NCI-H2171 treated with DMSO at 0.1 percent for 48 hours (cell line): ENCODE data around the gene AKR1C3.
"Not testable (repeated sequence)": the region's sequence is repeated elsewhere in the genome, so short reads cannot be mapped to it uniquely, and the experiment has no call there.

Experiments
- DNase-seq: peaks from one replicate; lab custom pipeline; 2025; lab: John Stamatoyannopoulos, UW

Gene AKR1C3

DNA sequence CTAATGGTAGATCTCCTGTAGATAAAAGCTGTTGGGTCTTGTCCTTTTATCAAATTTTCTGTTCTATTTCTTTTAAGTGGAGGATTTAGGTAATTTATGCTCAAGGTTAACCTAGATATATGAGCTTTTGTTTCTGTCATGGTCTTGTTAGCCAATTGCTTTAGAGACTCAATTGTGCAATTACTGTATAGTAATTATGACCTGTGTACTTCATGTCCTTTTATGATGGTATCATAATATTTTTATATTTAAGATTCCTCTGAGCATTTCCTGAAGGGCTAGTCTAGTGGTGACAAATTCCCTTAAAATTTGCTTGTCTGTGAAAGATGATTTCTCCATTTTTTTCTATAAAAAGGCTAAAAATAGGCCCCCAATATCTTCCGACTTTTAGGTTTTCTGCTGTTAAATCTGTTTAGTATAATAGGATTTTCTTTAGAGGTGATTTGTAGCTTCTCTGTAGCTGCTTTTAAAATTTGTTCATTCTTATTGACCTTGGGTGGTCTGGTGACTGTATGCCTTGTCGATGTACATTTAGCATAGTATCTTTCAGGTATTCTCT, 5.4 kb upstream of the AKR1C3 start:
- DNase-seq: no peak

DNA sequence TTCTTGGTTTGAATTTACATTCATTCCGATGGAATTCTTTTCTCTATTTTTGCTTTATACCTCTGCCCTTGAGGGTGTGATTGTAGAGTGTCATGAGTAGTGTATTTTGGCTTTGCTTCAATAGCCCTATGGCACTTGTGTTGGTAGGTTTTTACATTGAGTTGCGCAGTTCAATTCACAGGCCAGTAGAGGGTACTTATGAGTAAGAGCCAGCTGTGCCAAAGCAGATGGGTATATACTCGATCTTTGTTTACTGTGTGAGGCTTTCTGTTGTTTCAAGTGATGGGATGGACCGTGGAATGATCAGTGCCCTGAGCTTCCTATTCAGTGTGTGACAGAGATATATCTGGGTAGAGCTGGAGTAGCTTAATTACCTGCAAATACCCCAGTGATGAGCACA, 4.3 kb upstream of the AKR1C3 start:
- peak; percentile 12 for DNase-seq

GRCh38 chr10:5090551-5090950, 3.7 kb upstream of the AKR1C3 start:
- DNase-seq: no peak

DNA sequence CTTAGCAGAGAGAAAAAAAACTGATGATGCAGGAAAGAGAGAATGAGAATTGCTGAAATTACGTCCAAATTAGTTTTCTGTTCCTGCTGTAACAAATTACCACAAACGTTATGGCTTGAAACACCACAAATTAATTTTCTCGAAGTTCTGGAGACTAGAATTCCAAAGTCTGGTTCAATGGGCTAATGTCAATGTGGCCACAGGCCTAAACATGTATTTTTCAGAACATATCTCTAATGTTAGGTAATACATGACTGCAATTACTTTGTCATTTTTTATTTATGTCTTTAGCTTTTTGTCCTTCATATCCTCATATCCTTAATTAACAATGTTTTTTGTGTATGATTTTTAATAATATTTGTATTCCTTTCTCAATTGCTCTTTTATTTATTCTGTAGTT, 3.0 kb upstream of the AKR1C3 start:
- no peak for DNase-seq

GRCh38 chr10:5092375-5092774, 1.8 kb upstream of the AKR1C3 start:
- no peak for DNase-seq

- no peak for DNase-seq
Observed at GRCh38 chr10:5092848-5093790, 1.1 kb upstream of the AKR1C3 start.

- no peak for DNase-seq
Observed at GRCh38 chr10:5095687-5096086, 1.5 kb downstream of the AKR1C3 start.

DNA sequence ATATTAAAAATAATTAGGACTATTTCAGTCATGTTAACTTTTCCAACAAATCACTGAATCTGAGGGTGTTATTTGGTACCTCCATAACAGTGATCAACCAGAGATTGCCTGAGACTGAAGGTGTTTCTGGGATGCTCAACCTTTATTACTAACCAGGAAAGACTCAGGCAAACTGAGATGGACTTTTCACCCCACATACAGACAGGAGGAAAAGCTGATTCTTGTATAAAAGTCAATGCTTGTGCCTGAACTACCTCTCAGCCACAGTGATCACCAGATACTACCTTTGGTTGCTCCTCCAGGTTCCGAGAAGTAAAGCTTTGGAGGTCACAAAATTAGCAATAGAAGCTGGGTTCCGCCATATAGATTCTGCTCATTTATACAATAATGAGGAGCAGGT, 1.9 kb downstream of the AKR1C3 start:
- no peak for DNase-seq

GRCh38 chr10:5102479-5102878, 8.3 kb downstream of the AKR1C3 start:
- DNase-seq: not testable (repeated sequence)

- DNase-seq: no peak
Observed at GRCh38 chr10:5103481-5103880, 9.3 kb downstream of the AKR1C3 start.

DNA sequence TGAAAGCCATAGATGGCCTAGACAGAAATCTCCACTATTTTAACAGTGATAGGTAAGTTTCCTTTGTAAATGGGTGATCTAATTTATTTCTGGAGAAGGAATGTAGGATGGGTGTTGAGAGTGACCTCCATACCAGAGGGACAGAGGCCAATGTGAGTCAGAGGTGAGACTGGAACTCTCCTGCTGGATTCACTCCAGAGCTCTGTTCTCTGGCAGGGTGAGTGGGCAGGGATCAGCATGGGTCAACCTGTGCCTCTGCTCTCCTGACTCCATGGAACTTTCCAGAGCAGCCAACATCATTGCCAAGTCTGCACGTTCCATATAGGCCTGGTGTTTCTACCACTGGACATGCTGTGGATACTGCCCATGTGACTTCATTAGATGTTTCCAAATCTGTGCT, 11.4 kb downstream of the AKR1C3 start:
- DNase-seq: no peak

GRCh38 chr10:5106553-5106952, 12.3 kb downstream of the AKR1C3 start:
- DNase-seq: no peak

- DNase-seq: no peak
Observed at GRCh38 chr10:5107860-5108526, 13.8 kb downstream of the AKR1C3 start.

- DNase-seq: no peak
Observed at GRCh38 chr10:5108658-5109416, 14.6 kb downstream of the AKR1C3 start.

DNA sequence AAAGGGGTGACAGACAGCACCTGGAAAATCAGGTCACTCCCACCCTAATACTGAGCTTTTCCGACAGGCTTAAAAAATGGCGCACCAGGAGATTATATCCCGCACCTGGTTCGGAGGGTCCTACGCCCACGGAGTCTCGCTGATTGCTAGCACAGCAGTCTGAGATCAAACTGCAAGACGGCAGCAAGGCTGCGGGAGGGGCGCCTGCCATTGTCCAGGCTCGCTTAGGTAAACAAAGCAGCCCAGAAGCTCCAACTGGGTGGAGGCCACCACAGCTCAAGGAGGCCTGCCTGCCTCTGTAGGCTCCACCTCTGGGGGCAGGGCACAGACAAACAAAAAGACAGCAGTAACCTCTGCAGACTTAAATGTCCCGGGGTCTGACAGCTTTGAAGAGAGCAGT, 15.6 kb downstream of the AKR1C3 start:
- DNase-seq: not testable (repeated sequence)

GRCh38 chr10:5116621-5117020, 22.4 kb downstream of the AKR1C3 start:
- no peak for DNase-seq

- DNase-seq: no peak
Observed at GRCh38 chr10:5117026-5117425, 22.8 kb downstream of the AKR1C3 start.

DNA sequence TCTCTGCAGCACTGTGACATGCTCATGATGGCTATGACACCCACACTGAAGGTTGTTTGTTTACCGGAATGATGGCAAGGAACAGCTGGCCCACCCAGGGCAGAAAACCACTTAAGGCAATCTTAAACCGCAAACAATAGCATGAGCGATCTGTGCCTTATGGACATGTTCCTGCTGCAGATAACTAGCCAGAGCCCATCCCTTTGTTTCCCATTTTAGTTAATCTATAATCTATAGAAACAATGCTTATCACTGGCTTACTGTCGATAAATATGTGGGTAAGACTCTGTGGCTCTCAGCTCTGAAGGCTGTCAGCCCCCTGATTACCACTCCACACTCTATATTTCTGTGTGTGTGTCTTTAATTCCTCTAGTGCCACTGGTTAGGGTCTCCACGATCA, 25.8 kb downstream of the AKR1C3 start:
- not testable (repeated sequence) for DNase-seq

DNA sequence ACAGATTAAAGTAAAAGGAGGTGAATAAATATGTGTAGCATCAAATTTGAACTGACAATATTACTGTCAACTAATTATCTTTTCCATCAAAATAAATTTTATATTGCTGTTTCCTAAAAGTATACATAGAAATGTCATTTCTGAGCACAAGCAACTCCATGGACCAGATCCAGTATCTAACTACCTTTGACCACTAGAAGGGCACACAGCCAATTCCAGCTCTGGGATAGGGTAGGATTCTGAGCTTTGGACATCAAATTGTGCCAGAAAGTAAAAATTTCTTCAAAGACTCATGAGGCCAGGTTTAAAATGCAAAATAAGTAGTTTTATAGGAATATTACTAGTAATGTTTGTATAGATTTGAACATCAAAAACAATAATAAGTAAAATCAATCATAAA, 29.7 kb downstream of the AKR1C3 start:
- DNase-seq: no peak

GRCh38 chr10:5125315-5126044, 31.3 kb downstream of the AKR1C3 start:
- DNase-seq: peak; percentile 23

DNA sequence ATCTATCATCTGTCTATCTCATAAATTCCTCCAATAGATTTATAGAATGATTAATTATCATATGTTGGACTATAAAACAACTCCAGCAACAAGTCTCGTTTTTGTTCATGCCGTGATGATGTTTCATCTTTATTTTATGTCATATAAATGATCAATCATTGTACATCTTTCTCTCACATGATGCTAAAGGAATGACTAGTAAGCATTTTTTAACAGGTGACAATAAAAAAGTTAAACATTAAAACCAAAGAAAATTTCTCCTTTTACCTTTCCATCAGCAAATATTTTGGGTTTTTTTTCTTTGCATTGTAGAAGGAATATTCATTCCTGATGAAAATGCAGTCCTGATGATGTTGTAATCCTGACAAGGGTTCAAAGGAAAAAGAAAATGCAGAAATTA, 41.4 kb downstream of the AKR1C3 start:
- DNase-seq: no peak
